Activated effector memory CD4-positive, alpha-beta T cell treated with anti-CD3 and anti-CD28 coated beads, Interleukin-2, amount 50 U/mL, for 16 hours (primary cell): ENCODE measurements around the gene VSIG10L2.
"Not testable (repeated sequence)": the region's sequence is repeated elsewhere in the genome, so short reads cannot be mapped to it uniquely, and the experiment has no call there.

ENCODE experiments used
- DNase-seq: peaks from one replicate; pipeline ENCODE4 v3.0.0-alpha.2; 2020

VSIG10L2 gene

GRCh38 chr11:125974284-125974683 lies 28.4 kb downstream of the VSIG10L2 start:
- DNase-seq: no peak

DNA sequence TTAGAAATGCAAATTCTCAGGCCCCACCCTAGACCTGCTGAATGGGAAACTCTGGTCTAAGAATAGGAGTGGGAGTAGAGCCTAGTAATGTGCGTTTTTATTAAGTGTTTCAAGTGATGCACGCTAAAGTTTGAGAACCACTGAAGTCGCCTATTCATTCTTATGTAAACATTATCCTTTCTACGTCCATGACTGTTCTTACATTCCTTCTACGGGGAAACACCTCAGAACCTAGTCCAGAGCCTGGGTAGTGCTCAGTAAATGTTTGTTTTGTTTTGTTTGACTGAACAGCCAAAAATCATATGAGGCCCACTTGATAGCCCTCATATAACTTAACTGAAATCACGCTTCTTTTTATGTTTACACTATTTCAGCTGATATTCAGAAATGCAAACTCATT lies 29.8 kb downstream of the VSIG10L2 start:
- no peak for DNase-seq

GRCh38 chr11:125976156-125976555 lies 30.3 kb downstream of the VSIG10L2 start:
- no peak for DNase-seq

GRCh38 chr11:125977333-125977732 lies 31.5 kb downstream of the VSIG10L2 start:
- no peak for DNase-seq

- DNase-seq: no peak
Observed at GRCh38 chr11:125978181-125978716, 32.4 kb downstream of the VSIG10L2 start.

DNA sequence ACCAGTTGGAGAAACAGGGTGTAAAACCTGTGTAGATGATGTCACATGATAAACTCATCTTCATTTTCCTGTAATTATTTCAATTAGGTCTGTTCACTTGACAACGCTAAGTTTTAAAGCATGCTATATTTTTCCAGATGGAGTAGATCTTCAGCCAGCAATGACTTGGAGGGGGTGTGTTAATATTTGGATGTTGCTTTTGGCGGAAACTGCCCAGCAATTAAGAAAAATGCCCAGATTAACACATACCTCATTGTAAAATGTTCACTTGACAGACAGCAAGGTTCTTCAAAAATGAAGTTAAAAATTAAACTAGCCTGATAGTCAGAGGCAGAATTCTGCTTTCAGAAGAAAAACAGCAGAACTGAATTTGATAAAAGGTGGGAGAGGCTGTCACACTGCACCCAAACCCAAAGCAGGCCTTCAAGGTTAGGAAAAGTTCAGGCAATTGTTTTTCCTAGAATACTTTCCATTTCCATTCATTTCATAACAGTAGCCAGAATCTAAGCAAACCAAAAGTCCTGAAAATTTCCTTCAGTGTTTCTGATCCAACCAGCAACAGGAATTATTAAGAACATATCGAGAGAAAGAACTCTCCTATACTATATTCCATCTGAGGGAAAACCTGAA lies 33.0 kb downstream of the VSIG10L2 start:
- DNase-seq: no peak

DNA sequence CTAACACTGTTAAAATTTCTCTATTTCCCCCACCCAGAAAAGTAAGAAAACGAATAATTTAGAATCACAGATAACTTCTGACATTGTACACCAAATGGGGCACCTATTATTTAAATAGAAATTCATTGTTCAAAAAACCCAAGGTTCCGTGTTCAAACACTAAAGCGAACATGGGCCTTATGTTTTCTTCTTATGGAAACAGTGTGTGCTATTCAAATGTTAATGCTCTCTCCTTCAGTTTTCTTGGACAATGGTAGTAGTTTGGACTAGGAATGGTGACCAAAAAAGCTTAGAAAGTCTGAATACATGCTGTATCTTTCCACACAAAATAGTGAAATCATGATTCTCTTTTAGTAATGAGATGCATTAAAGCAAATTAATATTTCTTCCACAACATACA lies 33.7 kb downstream of the VSIG10L2 start:
- no peak for DNase-seq

DNA sequence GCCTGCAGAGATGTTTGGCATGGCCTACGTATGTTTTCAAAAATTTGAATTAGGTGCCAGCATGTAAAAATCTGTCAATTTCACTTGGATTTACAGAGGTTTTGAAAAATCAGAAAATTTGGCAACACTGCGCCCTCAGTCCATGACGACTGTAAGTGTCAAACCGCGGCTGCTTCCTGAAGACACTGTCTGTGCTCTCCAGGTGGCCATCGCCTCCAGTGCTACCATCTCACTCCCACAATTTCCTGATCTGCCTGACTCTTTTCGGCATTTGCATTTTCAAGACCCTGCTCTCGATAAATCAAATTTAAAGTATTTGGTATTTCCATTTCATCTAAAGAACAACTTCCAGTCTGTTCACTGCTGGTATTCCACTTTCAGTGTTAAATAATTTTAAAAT lies 34.6 kb downstream of the VSIG10L2 start:
- no peak for DNase-seq

DNA sequence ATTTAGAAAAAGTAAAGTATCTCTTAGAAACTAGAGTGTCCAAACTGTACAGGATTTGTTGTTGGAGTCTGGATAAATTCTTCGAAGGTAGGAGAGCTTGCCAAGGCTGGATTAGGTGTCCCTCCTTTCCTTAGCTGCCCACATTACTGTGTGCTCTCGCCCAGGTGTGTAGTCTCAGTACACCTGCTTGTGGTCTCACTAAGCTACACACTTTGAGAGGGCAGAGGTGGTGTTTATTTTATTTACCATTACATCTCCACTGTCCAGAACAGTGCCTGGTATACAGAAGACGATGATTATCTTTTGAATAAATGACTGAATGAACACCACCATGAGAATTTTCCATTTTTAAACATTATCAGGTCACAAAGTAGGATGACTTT lies 36.5 kb downstream of the VSIG10L2 start:
- DNase-seq: no peak

DNA sequence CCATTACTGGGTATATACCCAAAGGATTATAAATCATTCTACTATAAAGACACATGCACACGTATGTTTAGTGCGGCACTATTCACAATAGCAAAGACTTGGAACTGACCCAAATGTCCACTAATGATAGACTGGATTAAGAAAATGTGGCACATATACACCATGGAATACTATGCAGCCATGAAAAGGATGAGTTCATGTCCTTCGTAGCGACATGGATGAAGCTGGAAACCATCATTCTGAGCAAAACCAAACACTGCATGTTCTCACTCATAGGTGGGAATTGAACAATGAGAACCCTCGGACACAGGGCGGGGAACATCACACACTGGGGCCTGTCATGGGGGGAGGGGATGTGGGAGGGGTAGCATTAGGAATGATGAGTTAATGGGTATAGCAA lies 40.1 kb downstream of the VSIG10L2 start:
- DNase-seq: not testable (repeated sequence)

GRCh38 chr11:125987066-125987641 lies 41.3 kb downstream of the VSIG10L2 start:
- DNase-seq: no peak

DNA sequence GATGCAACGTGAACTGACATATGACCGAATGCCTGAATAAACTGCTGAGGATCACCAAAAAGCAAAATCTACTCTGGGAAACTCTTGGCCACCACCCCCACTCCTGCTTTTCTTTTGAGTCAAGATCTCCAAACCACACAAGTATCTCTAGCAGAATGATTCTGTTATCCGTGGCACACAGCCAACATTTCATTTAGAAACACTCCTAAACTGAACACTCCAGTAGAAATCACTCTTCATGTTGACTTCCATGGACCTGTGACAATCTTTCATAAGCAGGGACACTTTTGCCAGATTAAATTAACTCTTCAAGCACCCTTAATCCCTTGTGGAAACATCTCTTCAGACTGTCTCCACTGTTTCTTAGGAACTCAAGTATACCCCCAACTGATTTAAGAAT lies 44.4 kb downstream of the VSIG10L2 start:
- no peak for DNase-seq

GRCh38 chr11:125992893-125993292 lies 47.0 kb downstream of the VSIG10L2 start:
- no peak for DNase-seq

DNA sequence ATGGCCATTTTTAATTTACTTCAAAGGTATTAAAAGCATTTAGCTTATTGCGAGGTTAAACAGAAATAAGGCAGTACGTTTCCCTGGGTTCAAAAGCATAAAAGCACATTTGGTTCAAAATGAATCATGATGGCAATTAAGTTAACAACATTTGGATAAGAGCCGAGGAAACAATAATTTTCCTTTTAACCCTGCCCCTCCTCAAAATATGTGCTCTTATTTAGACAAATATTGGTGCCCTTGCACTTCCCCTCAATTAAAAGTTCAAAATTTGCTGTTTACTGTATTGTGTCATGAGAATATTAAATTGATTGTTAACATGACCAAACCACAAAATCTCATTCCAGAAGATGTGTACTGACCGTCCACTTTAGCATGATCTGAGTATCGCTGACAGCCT lies 48.7 kb downstream of the VSIG10L2 start:
- DNase-seq: no peak

GRCh38 chr11:125995313-125995712 lies 49.5 kb downstream of the VSIG10L2 start:
- no peak for DNase-seq

DNA sequence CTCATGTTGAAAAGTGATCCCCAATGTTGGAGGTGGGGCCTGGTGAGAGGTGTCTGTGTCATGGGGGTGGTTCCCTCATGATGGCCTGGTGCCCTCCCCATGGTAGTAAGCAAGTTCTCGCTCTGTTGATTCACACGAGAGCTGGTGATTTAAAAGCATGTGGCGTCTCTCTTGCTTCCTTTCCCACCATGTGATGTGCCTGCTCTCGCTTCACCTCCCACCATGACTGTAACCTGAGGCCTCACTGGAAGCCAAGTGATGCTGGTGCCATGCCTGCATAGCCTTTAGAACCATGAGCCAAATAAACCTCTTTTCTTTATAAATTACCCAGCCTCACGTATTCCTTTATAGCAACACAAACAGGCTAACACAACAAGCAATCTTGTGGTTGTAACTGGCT lies 52.4 kb downstream of the VSIG10L2 start:
- no peak for DNase-seq

DNA sequence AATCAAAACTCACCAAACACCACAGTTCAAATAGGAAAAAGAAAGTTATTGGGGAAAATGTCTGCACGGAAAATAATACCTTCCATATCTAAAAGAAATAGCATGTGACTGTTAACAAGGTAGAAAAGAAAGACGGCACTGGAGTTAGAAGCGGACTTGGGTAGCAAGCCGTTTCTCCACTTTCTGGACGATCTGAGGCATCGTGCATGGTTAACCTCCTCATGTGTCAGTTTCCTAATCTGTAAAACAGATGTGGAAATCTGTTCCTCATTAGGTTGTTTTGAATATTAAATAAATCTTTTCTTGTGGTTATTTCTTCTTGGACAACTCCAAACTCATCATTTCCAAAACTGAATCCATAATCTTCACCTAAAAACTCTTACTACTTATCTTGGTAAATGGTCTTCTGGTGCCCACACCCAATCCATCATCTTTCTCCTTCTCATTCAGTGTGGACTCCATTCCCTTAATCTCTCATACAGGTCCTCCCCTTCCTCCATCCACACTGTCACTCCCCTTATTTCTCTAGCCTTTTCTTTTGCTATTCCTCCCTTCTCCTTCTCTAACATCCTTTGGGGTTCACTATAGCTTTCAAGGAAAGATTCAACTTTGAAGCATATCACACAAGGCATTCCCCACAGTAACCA lies 53.5 kb downstream of the VSIG10L2 start:
- DNase-seq: no peak

GRCh38 chr11:126002181-126002580 lies 56.3 kb downstream of the VSIG10L2 start:
- no peak for DNase-seq
